ENCODE data around the gene KCNH1.

The KCNH1 gene

GRCh38 chr1:210706246-210706645, 427.7 kb downstream of the KCNH1 start:
- no peak for DNase-seq

GRCh38 chr1:210705086-210705485, 428.9 kb downstream of the KCNH1 start:
- no peak for DNase-seq

GRCh38 chr1:210703593-210703992, 430.4 kb downstream of the KCNH1 start:
- DNase-seq: no peak

DNA sequence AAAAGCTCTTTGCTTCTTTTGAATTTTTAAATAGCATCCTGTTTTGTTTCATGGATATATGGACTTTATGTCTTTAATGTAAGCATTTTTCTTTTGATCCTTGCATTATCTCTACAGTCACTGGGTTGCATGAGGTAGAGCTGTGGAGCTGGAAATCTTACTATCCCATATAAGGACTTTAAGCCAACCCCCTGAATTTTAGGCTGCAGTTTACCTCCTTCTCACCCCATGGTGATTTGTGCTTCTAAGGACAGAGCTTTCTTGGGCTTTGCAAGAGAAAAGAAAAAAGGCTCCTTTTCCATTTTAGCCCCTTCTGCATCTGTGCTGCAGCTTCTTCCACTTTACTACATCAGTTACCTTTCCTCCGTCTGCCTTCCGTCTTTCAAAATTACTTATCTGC, 431.4 kb downstream of the KCNH1 start:
- no peak for DNase-seq

DNA sequence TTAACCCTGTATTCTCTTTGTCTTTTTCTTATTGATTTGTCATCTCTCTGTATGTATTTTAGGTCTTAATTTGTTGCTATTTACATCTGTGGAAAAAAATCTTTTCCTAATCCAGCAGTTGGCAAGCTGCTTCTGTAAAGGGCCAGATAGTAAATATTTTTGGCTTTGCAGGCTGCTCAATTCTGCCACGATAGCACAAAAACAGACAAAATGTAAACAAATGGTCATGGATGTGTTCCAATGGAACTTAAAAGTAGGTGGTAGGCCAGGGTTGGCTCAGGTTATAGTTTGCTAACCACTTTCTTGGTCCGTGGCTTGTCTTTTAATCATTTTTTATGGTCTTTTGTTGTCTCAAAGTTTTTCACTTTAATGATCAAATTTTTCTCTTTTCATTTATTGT, 433.4 kb downstream of the KCNH1 start:
- DNase-seq: no peak

GRCh38 chr1:210700083-210700482, 433.9 kb downstream of the KCNH1 start:
- DNase-seq: no peak

DNA sequence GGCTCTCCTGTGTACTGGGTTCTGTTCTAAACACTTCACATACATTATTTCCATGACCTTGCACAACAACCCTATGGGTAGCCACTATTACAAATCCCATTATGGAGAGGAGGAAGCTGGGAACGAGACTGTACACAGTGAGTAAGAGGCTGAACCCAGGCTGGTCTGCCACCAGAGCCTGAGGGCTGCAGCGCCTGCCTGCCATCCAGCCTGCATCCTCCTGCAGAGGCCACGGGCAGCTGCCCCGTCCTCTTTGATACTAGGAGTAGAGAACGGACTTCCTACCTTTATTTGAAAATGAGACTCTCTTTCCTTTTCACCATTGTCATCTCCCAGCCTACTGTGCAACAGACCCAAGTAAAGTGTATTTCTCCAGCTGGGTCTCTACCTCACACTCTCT, 435.3 kb downstream of the KCNH1 start:
- DNase-seq: no peak

GRCh38 chr1:210697185-210697584, 436.8 kb downstream of the KCNH1 start:
- DNase-seq: no peak

- DNase-seq: no peak
Observed at GRCh38 chr1:210696709-210697108, 437.2 kb downstream of the KCNH1 start.

DNA sequence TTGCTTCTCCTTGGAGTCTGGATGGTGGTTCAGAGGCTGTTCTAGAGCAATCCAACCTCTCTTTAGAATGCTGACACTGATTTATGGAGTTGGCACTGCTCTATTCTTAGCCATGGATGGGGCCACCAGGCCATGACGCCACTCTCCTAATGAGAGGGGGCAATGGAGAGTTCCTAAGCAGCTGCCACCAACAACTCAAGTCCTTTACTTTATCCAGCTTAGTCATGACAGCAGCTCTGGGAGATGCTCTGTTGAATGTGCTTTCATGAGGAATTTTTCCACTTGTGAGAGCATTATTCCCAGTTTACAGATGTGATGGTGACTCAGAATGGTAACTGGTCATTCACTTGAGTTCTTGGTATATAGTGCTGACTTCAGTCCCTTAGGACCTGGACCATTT, 438.9 kb downstream of the KCNH1 start:
- DNase-seq: no peak

- no peak for DNase-seq
Observed at GRCh38 chr1:210692796-210693195, 441.2 kb downstream of the KCNH1 start.

GRCh38 chr1:210691039-210691610, 442.8 kb downstream of the KCNH1 start:
- DNase-seq: no peak

- no peak for DNase-seq
Observed at GRCh38 chr1:210690236-210690635, 443.7 kb downstream of the KCNH1 start.

DNA sequence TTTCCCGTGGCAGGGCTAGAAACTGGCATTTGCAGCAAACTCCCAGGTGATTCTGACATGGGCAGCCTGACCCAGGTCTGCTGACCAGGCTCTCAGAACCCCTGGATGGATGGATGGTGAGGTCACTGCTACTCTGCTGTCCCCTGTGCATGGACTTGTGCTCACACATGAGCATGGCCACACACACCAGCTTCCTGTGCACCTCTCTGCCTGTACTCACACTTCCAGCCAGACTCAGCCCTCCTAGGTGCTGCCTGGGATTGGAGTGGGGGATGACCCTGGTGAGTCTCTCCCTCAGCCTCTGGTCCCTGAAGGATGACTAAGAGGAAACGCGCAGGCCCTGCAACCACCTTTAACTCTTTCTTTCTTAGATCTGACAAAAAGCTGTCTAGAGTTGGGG, 444.1 kb downstream of the KCNH1 start:
- DNase-seq: no peak

DNA sequence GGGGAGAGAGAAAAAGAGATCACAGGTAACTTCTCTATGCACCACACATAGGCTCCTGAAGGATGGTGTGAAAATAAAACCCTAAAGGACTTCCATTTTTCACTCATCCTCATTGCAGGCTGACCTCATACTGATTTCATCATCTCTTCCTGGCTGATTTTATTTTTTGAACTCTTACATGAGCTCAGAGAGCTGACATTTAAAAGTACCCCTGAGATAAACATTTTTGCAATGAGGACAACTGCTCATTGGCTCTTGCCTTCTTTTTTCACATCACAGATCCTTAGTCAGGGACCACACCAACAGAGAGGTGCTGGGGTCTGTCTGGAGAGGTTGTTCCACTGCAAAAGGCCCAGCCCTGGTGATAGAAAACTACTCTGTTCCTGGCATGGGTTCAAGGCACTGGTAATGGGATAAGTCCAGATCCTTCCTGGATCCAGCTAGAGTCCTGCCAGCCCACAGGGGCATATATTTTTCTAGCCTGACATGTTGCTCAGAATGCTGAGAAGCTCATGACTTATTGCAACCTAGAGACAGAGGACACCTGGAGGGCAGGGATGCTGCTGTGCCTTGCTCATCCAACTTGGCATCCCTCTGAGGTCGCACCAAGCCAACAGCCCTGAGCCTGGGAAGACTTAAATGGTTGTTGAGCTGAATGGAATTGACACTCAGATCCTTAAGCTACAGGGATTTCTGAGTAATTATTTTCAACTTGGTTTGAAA, 445.3 kb downstream of the KCNH1 start:
- no peak for DNase-seq

GRCh38 chr1:210687582-210688279, 446.2 kb downstream of the KCNH1 start:
- DNase-seq: no peak

GRCh38 chr1:210686841-210687240, 447.1 kb downstream of the KCNH1 start:
- DNase-seq: no peak

DNA sequence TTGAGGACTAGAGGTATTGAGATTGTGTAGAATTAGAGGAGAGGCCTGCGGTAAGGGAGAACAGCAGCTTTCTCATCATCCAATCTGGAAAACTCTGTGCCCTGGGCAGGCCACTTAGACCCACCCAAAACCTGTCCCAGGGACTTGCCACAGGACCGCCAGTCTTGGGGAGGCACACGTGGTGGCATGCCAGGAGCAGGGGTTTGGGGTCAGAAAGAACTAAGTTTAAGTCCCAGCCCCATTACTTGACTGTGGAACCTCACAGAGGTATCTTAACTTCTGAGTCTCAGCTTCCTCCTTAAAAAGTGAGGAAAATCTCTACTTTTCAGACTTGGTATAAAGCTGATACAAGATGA, 448.7 kb downstream of the KCNH1 start:
- no peak for DNase-seq

GRCh38 chr1:210684466-210685294, 449.3 kb downstream of the KCNH1 start:
- no peak for DNase-seq

DNA sequence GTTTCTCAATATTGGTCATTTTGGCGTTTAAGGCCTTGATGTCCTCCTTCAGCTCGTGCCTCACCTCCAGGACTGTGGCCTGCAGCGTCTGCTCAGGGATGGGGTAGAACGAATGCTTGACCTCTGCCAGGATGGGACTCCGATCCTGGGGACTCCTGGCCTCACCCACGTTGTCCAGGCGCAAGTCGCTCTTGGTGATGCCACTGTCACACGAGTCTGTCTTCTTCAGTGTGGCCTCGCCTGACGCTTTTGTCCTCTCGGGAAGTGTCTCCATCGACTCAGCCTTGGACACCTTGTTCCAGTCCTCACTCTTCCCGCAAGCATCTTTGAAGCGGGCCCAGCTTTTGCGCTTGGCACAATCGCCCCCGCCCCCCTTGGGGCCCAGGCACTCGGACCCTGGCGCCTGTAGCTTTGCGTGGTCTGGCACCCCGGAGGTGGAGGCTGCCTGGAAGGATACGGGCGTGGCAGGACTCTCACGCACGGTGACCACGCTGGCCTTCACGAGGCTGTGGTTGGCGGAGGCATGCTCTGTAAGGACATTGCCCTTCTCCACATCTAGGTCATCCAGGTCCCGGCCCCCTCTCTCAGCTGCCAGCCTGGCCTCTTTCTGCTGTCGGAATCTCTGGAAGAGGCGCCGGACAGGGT, 450.4 kb downstream of the KCNH1 start:
- DNase-seq: no peak

DNA sequence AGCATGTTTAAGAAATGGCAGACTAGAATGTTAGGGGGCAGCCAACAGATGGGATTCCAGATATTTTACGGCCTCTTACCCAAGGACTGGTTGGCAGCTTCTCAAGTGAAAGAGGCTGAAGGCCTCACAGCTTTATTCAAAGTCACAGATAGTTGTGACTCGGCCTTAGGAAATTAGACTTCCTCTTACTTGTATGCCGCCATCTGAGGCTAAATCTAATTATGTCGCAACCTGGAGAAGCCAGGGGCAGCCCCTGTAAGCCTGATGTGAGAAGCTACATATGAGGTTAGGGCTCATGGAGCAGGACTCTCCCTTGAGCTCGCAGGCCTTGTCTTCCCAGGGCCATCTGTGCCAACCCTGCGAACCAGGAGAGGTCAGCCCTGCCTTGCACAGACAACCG, 452.8 kb downstream of the KCNH1 start:
- no peak for DNase-seq

DNA sequence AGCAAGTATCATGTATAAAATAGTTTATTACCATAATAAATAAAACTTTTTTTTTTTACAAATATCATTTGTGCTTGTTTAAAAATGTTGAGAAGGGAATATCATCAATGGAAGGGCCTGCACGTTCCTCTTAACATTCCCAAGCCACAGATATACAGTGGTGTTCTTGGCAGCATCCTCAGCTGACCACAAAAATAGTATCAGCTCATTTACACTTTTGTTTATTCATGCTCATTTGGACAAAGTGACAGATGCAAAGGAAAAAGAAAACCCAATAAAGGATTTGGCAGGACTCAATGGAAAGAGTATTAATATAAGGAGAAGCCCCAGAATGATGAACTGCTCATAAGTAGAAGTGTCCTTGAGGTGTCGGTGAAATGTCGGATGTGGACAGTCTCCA, 455.6 kb downstream of the KCNH1 start:
- DNase-seq: no peak

- no peak for DNase-seq
Observed at GRCh38 chr1:210677533-210677932, 456.4 kb downstream of the KCNH1 start.
